T-cell (primary cell): ENCODE results near the gene ASCL2. TPM values are rescaled to one million over a fixed set of nuclear protein-coding genes. Genes with fewer than 3 reads are reported as not detected.

ENCODE experiments used
- ATAC-seq, 4 experiments: fragments of 200-7000 bp in 3 of 4; fragments of 150-1000 bp in 1 of 4; cut with Tn5 transposase; replicated peaks in 1 of 4; 1 replicate in 3 of 4; 2 replicates in 1 of 4; pipeline ENCODE4 v1.10.0; 2021; ENCODE audit warnings: moderate library complexity in 3 of 4, mild to moderate bottlenecking in 2 of 4, moderate number of reproducible peaks in 1 of 4
- CTCF ChIA-PET, 2 donors: fragments of 300-600 bp; sonication (Branson Sonifier 250); formaldehyde crosslinking; loops; one replicate each; lab custom pipeline; 2022; ENCODE audit warnings: antibody characterized with exemption in 2 of 2; lab: Charles Lee
- POLR2A ChIA-PET, 2 donors: fragments of 300-600 bp; sonication (Branson Sonifier 250); formaldehyde crosslinking; loops; one replicate each; lab custom pipeline; 2022; ENCODE audit warnings: antibody characterized with exemption in 2 of 2; lab: Charles Lee
- DNase-seq, 35 experiments: peaks; one replicate each; pipeline versions ENCODE4 v3.0.0 to v3.0.0-alpha.2; 2013 to 2023
- H3K27ac ChIP-seq: one replicate; pipeline ENCODE4 v1.5.1; 2013; ENCODE audit warnings: low read length
- H3K27me3 ChIP-seq, 2 experiments: replicated peaks in 1 of 2; 1 replicate in 1 of 2; 2 replicates in 1 of 2; pipeline versions ENCODE4 v1.6.1 to v1.7.0; 2013; ENCODE audit warnings: low read length in 1 of 2, mixed read lengths in 1 of 2; ENCODE audit not compliant: control insufficient read depth in 2 of 2, insufficient read depth in 2 of 2; ENCODE audit errors: extremely low read depth in 1 of 2
- H3K36me3 ChIP-seq, 2 donors: 1 replicate in 1 of 2; 2 replicates in 1 of 2; pipeline versions ENCODE4 v1.6.1 to v1.7.0; 2013; ENCODE audit warnings: low read length in 1 of 2; ENCODE audit not compliant: control insufficient read depth in 2 of 2, insufficient read depth in 1 of 2; ENCODE audit errors: extremely low read depth in 1 of 2
- H3K4me1 ChIP-seq, 2 experiments: 1 replicate in 1 of 2; 2 replicates in 1 of 2; pipeline versions ENCODE4 v1.6.1 to v1.7.0; 2013; ENCODE audit warnings: low read length in 2 of 2, mixed read lengths in 1 of 2; ENCODE audit not compliant: insufficient read depth in 2 of 2, control insufficient read depth in 1 of 2; ENCODE audit errors: extremely low read depth in 1 of 2
- H3K4me3 ChIP-seq, 2 donors: 1 replicate in 1 of 2; 2 replicates in 1 of 2; pipeline versions ENCODE4 v1.5.1 to v1.7.0; 2013; ENCODE audit warnings: mild to moderate bottlenecking in 2 of 2, low read length in 1 of 2, moderate library complexity in 1 of 2; ENCODE audit not compliant: control insufficient read depth in 1 of 2; ENCODE audit errors: extremely low read depth in 1 of 2
- H3K9me3 ChIP-seq: 2 replicates; pipeline ENCODE4 v1.7.0; 2013
- H3K27ac Mint-ChIP-seq, 2 donors: one replicate each; pipeline ENCODE4 v1.8.0; 2020 to 2021; ENCODE audit warnings: mild to moderate bottlenecking in 2 of 2, mixed read lengths in 2 of 2
- H3K27me3 Mint-ChIP-seq, 2 donors: one replicate each; pipeline ENCODE4 v1.8.0; 2021 to 2022; ENCODE audit warnings: mixed read lengths in 2 of 2
- H3K36me3 Mint-ChIP-seq: one replicate; pipeline ENCODE4 v1.8.0; 2021; ENCODE audit warnings: mixed read lengths
- H3K4me1 Mint-ChIP-seq, 3 donors: one replicate each; pipeline ENCODE4 v1.8.0; 2020 to 2022; ENCODE audit warnings: mixed read lengths in 3 of 3, mild to moderate bottlenecking in 1 of 3
- H3K4me3 Mint-ChIP-seq, 3 donors: one replicate each; pipeline ENCODE4 v1.8.0; 2020 to 2022; ENCODE audit warnings: mild to moderate bottlenecking in 3 of 3, mixed read lengths in 3 of 3, moderate library complexity in 3 of 3
- H3K9me3 Mint-ChIP-seq, 3 donors: one replicate each; pipeline ENCODE4 v1.8.0; 2020 to 2022; ENCODE audit warnings: mixed read lengths in 3 of 3
- WGBS: methylation state at CpG from one replicate; pipeline ENCODE4 v1.1.5; 2013; ENCODE audit warnings: missing lambda C conversion rate; ENCODE audit not compliant: insufficient coverage; 5-methylcytosine and 5-hydroxymethylcytosine counted together
- total RNA-seq, 35 experiments: library from RNA in 6 of 35; stranded (reverse) in 6 of 35; fragments of 120-200 nt in 1 of 35; gene quantifications; one replicate each; pipeline versions ENCODE4 v1.2.1 to v1.2.4 and lab custom pipeline; 2013 to 2026

The ASCL2 gene
- total RNA-seq, 5 donors from 2014 or later (not counting 1 experiment from before 2014, with no cell fraction given) = 0.29 to 1.3 (median 0.51) TPM

GRCh38 chr11:2233693-2234455, 36.5 kb downstream of the ASCL2 start:
- H3K27ac Mint-ChIP-seq = no peak overlapping the region
- H3K27ac ChIP-seq = no peak overlapping the region
- no peak overlapping the region for H3K4me3 Mint-ChIP-seq
- H3K4me3 ChIP-seq = no peak overlapping the region
- H3K9me3 Mint-ChIP-seq = peaks cover 6 to 18% (median 12%) of the 10 kb centered on the region in 3 donors
- ChIA-PET POLR2A (no interaction called here), CTCF (interaction anchor here in 1 of 2 donors (0.6 kb wide), 1 partner anchor 59 kb away, joined by 9 read pairs; no protein-coding TSS in a partner anchor)
- ATAC-seq (no peak), DNase-seq (no peak)
- H3K4me1 Mint-ChIP-seq = no peaks in the 10 kb centered on the region
- peaks cover 0 to 16% of the 10 kb centered on the region in 2 experiments for H3K27me3 ChIP-seq
- peaks cover 0 to 6% of the 10 kb centered on the region in 2 donors for H3K27me3 Mint-ChIP-seq
- H3K36me3 Mint-ChIP-seq = peaks cover 7% of the 10 kb centered on the region
- no peaks in the 10 kb centered on the region for H3K36me3 ChIP-seq
- H3K4me1 ChIP-seq = no peaks in the 10 kb centered on the region
- H3K9me3 ChIP-seq = no peaks in the 10 kb centered on the region
- WGBS = 84% methylated on average over 5 of the region's 10 CpGs

DNA sequence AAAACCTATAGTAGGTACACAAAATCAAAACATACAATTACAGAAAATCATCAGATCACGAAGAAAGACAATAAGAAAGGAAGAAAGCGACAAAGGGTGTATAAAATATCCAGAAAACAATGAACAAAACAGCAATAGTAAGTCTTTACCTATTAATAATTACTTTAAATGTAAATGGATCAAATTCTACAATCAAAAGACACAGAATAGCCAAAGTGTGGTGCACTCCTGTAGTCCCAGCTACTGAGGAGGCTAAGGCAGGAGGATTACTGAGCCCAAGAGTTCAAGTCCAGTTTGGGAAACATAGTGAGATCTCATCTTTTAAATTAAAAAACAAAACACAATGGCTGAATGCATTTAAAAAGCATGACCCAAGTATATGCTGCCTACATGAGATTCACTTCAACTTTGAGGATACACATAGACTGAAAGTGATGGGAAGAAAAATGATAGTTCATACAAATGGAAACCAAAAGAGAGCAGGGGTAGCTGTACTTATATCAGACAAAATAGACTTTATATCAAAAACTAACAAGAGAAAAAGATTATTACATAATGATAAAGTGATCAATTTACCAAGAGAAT, 40.6 kb downstream of the ASCL2 start:
- WGBS = no CpG with 5 or more reads among the region's 2 CpGs

DNA sequence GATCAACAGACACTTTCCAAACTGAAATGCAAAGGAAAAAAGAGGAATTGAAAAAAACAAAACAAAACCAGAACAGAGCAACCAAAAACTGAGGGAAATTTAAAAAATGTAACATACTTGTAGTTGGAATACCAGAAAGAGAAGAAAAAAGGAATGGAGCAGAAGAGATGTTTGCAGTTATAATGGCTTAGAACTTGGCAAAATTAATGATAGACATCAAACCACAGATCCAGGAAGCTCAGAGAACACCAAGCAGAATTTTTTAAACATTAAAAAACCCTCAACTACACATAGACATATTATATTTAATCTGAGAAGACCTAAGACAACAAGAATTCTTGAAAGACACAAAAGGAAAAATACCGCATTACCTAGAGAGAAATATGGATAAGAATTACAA, 46.1 kb downstream of the ASCL2 start:
- Histone ChIP-seq H3K27me3 (peaks cover 0 to 13% of the 10 kb centered on the region in 2 experiments), H3K9me3 (peaks cover 2% of the 10 kb centered on the region), H3K36me3 (no peaks in the 10 kb centered on the region), H3K27ac (no peak overlapping the region), H3K4me1 (no peaks in the 10 kb centered on the region), H3K4me3 (no peak overlapping the region)
- Mint-ChIP-seq H3K4me3 (no peak overlapping the region), H3K27ac (no peak overlapping the region), H3K36me3 (peaks cover 4% of the 10 kb centered on the region), H3K4me1 (no peaks in the 10 kb centered on the region), H3K27me3 (peaks cover 25 to 26% of the 10 kb centered on the region in 2 donors), H3K9me3 (peaks cover 3 to 27% (median 7%) of the 10 kb centered on the region in 3 donors)
- ChIA-PET CTCF (no interaction called here), POLR2A (no interaction called here)
- ATAC-seq (no peak), DNase-seq (no peak)
- WGBS = no CpG with 5 or more reads among the region's 1 CpG

More for the DNA sequence above, 40.6 kb downstream of the ASCL2 start:
- no peak overlapping the region for H3K27ac Mint-ChIP-seq
- Histone ChIP-seq H3K27me3 (peaks cover 0 to 6% of the 10 kb centered on the region in 2 experiments), H3K36me3 (no peaks in the 10 kb centered on the region), H3K27ac (no peak overlapping the region), H3K9me3 (no peaks in the 10 kb centered on the region), H3K4me1 (no peaks in the 10 kb centered on the region), H3K4me3 (no peak overlapping the region)
- no peak for ATAC-seq
- peaks cover 7 to 11% of the 10 kb centered on the region in 2 donors for H3K27me3 Mint-ChIP-seq
- no peaks in the 10 kb centered on the region for H3K4me1 Mint-ChIP-seq
- H3K4me3 Mint-ChIP-seq = no peak overlapping the region
- no peak for DNase-seq
- ChIA-PET CTCF (no interaction called here), POLR2A (no interaction called here)
- H3K36me3 Mint-ChIP-seq = peaks cover 7% of the 10 kb centered on the region
- H3K9me3 Mint-ChIP-seq = peaks cover 6 to 28% (median 13%) of the 10 kb centered on the region in 3 donors

GRCh38 chr11:2223153-2223794, 47.1 kb downstream of the ASCL2 start:
- H3K9me3 ChIP-seq = peaks cover 2% of the 10 kb centered on the region
- no peak overlapping the region for H3K4me3 ChIP-seq
- ATAC-seq = no peak
- H3K36me3 ChIP-seq = no peaks in the 10 kb centered on the region
- Mint-ChIP-seq H3K4me3 (no peak overlapping the region), H3K9me3 (peaks cover 0 to 22% (median 6%) of the 10 kb centered on the region in 3 donors), H3K36me3 (peaks cover 4% of the 10 kb centered on the region), H3K4me1 (no peaks in the 10 kb centered on the region), H3K27me3 (peaks cover 25 to 32% of the 10 kb centered on the region in 2 donors), H3K27ac (no peak overlapping the region)
- H3K27ac ChIP-seq = no peak overlapping the region
- WGBS = 44% methylated on average over 1 of the region's 5 CpGs
- DNase-seq = no peak
- H3K27me3 ChIP-seq = peaks cover 0 to 12% of the 10 kb centered on the region in 2 experiments
- H3K4me1 ChIP-seq = peaks cover 0 to 6% of the 10 kb centered on the region in 2 experiments
- ChIA-PET CTCF (interaction anchor here in 1 of 2 donors (0.6 kb wide), 1 partner anchor 529 kb away, joined by 3 read pairs; no protein-coding TSS in a partner anchor), POLR2A (interaction anchor here in 1 of 2 donors (0.6 kb wide), 1 partner anchor 1302 kb away, joined by 3 read pairs; no protein-coding TSS in a partner anchor)

- Mint-ChIP-seq H3K27me3 (peaks cover 25 to 32% of the 10 kb centered on the region in 2 donors), H3K36me3 (peaks cover 4% of the 10 kb centered on the region), H3K27ac (no peak overlapping the region), H3K4me1 (peaks cover 0 to 6% (median 5%) of the 10 kb centered on the region in 3 donors), H3K4me3 (no peak overlapping the region), H3K9me3 (peaks cover 0 to 22% (median 6%) of the 10 kb centered on the region in 3 donors)
- DNase-seq (no peak), ATAC-seq (no peak)
- ChIA-PET CTCF (no interaction called here), POLR2A (interaction anchor here in 1 of 2 donors (0.6 kb wide), 1 partner anchor 1301 kb away, joined by 3 read pairs; no protein-coding TSS in a partner anchor)
- no CpG with 5 or more reads among the region's 4 CpGs for WGBS
- Histone ChIP-seq H3K4me3 (no peak overlapping the region), H3K27ac (no peak overlapping the region), H3K36me3 (no peaks in the 10 kb centered on the region), H3K4me1 (peaks cover 0 to 14% of the 10 kb centered on the region in 2 experiments), H3K27me3 (peaks cover 0 to 20% of the 10 kb centered on the region in 2 experiments), H3K9me3 (peaks cover 2% of the 10 kb centered on the region)
Observed at GRCh38 chr11:2222451-2222850, 47.9 kb downstream of the ASCL2 start.

- WGBS = no CpG with 5 or more reads among the region's 1 CpG
- no peaks in the 10 kb centered on the region for H3K36me3 ChIP-seq
- Mint-ChIP-seq H3K4me3 (no peak overlapping the region), H3K27ac (no peak overlapping the region), H3K27me3 (peaks cover 24 to 32% of the 10 kb centered on the region in 2 donors), H3K36me3 (peaks cover 4% of the 10 kb centered on the region), H3K9me3 (peaks cover 0 to 17% (median 6%) of the 10 kb centered on the region in 3 donors), H3K4me1 (peaks cover 0 to 6% (median 5%) of the 10 kb centered on the region in 3 donors)
- no peak for DNase-seq
- no peak for ATAC-seq
- H3K27me3 ChIP-seq = peaks cover 0 to 25% of the 10 kb centered on the region in 2 experiments
- no peak overlapping the region for H3K27ac ChIP-seq
- peaks cover 0 to 22% of the 10 kb centered on the region in 2 experiments for H3K4me1 ChIP-seq
- peaks cover 2% of the 10 kb centered on the region for H3K9me3 ChIP-seq
- ChIA-PET POLR2A (no interaction called here), CTCF (no interaction called here)
- H3K4me3 ChIP-seq = no peak overlapping the region
Observed at GRCh38 chr11:2221591-2221990, 48.8 kb downstream of the ASCL2 start.
